ENCODE results near the gene ALS2. TPM values are rescaled to one million over a fixed set of nuclear protein-coding genes. Genes with fewer than 3 reads are reported as not detected.

ALS2 gene
- total RNA-seq, 1 experiment from 2014 or later: 28.4 TPM

GRCh38 chr2:201758873-201759272 lies 21.9 kb downstream of the ALS2 start:
- no peak for DNase-seq
- Histone ChIP-seq H2BK20ac (ENCODE audit: low read depth, low read length, poor library complexity, severe bottlenecking) (no peak overlapping the region), H2BK5ac (ENCODE audit: insufficient read length, low read length) (no peak overlapping the region), H3K56ac (ENCODE audit: insufficient read length, low read depth, low read length) (no peak overlapping the region), H3K18ac (ENCODE audit: insufficient read length, low read depth, low read length) (no peak overlapping the region), H2AK5ac (ENCODE audit: insufficient read length, low read length) (no peak overlapping the region), H3K14ac (ENCODE audit: insufficient read depth, low read length) (no peak overlapping the region), H3K9me3 (ENCODE audit: control insufficient read depth, low read depth, low read length) (no peaks in the 10 kb centered on the region), H4K91ac (ENCODE audit: insufficient read length, low read depth, low read length) (no peak overlapping the region), H3K23me2 (ENCODE audit: insufficient read length, low read depth, low read length, poor library complexity, severe bottlenecking) (no peaks in the 10 kb centered on the region), H3K9ac (ENCODE audit: extremely low read depth, insufficient read length, low read length) (no peak overlapping the region), H3K4me2 (ENCODE audit: insufficient read depth, insufficient read length, low read length) (no peak overlapping the region), H2BK120ac (ENCODE audit: low read depth, low read length, poor library complexity, severe bottlenecking) (no peak overlapping the region), H3K4me1 (ENCODE audit: insufficient read depth, low read length) (no peaks in the 10 kb centered on the region), H4K20me1 (ENCODE audit: control insufficient read depth, insufficient read depth, insufficient read length) (no peaks in the 10 kb centered on the region), H3K23ac (ENCODE audit: insufficient read length, low read depth, low read length) (no peak overlapping the region), H3K27ac (ENCODE audit: insufficient read length, low read depth, low read length) (no peak overlapping the region), H2AFZ (ENCODE audit: low read length) (no peak overlapping the region), H3K27me3 (ENCODE audit: insufficient read depth, low read length) (no peaks in the 10 kb centered on the region), H3K79me2 (ENCODE audit: insufficient read depth, low read length) (no peaks in the 10 kb centered on the region), H2BK15ac (ENCODE audit: low read depth, low read length) (no peak overlapping the region), H3K79me1 (ENCODE audit: insufficient read depth, low read depth, low read length, poor library complexity, severe bottlenecking) (no peaks in the 10 kb centered on the region), H3K4ac (ENCODE audit: low read depth, low read length) (no peak overlapping the region), H3T11ph (ENCODE audit: low read length) (no peak overlapping the region), H4K5ac (ENCODE audit: insufficient read length, low read depth, low read length) (no peak overlapping the region), H4K8ac (replicated peaks; ENCODE audit: insufficient read length, low read depth, low read length) (no peak overlapping the region), H2BK12ac (ENCODE audit: insufficient read length, low read depth, low read length) (no peak overlapping the region)
- no peaks in the 10 kb centered on the region for H3K27me3 Mint-ChIP-seq (ENCODE audit: low read depth)
- H3K9me3 Mint-ChIP-seq: no peaks in the 10 kb centered on the region
- no peak for TF ChIP-seq CTCF (conservative IDR thresholded peaks at IDR 0.05)
- H3K27ac Mint-ChIP-seq: no peak overlapping the region
- no peaks in the 10 kb centered on the region for H3K4me1 Mint-ChIP-seq
- no CpG with 5 or more reads among the region's 3 CpGs for WGBS (ENCODE audit: extremely low coverage, insufficient read length, low lambda C conversion rate)
- peaks cover 6 to 33% (median 31%) of the 10 kb centered on the region in 3 experiments; a peak in 6 of 7 replicates for H3K36me3 Mint-ChIP-seq (ENCODE audit: insufficient read depth in 1 of 3, low read depth in 3 of 3)
- H3K4me3 Mint-ChIP-seq: no peak overlapping the region
